ENCODE data around the gene IFNG-AS1. TPM values are rescaled to one million over a fixed set of nuclear protein-coding genes. Genes with fewer than 3 reads are reported as not detected.

IFNG-AS1 gene
- total RNA-seq, 1 experiment from 2014 or later, result not detected

- ChIA-PET POLR2A (ENCODE audit: unreplicated experiment) (no interaction called here), CTCF (no interaction called here)
- H3K4me3 ChIP-seq (ENCODE audit: low read length), result no peak overlapping the region
- H3K79me2 ChIP-seq (ENCODE audit: low read length), result no peaks in the 10 kb centered on the region
- H3F3A ChIP-seq (ENCODE audit: low read length, unreplicated experiment), result no peaks in the 10 kb centered on the region
- H3K27ac ChIP-seq (ENCODE audit: low read length), result no peak overlapping the region
- no peak overlapping the region for H3K9ac ChIP-seq (ENCODE audit: low read length)
- no peaks in the 10 kb centered on the region for H4K20me1 ChIP-seq (ENCODE audit: low read length)
- TF ChIP-seq CTCF (conservative IDR thresholded peaks at IDR 0.05; ENCODE audit: low read depth, low read length) (no peak), EZH2 (IDR thresholded peaks at IDR 0.05; ENCODE audit: low read length, unreplicated experiment) (no peak), EZH2phosphoT487 (IDR thresholded peaks at IDR 0.05; ENCODE audit: borderline replicate concordance, low read length) (no peak)
- DNase-seq (no peak), ATAC-seq (no peak)
- no peaks in the 10 kb centered on the region for H3K27me3 ChIP-seq (ENCODE audit: low read length)
- H3K9me3 ChIP-seq (ENCODE audit: low read length), result no peaks in the 10 kb centered on the region
- intact Hi-C loops (cut with micrococcal nuclease), result loop anchor here (10.0 kb wide), 1 partner anchor 684 kb away; no protein-coding TSS in a partner anchor
- BruUV-seq (replicated peaks), result no TSS peak
- no peaks in the 10 kb centered on the region for H3K9me2 ChIP-seq (replicated peaks; ENCODE audit: low read length)
- H2AFZ ChIP-seq (ENCODE audit: low read length), result no peak overlapping the region
- H3K4me1 ChIP-seq (ENCODE audit: insufficient read depth, low read length), result no peaks in the 10 kb centered on the region
- H3K4me2 ChIP-seq (ENCODE audit: low read length), result no peak overlapping the region
- no peaks in the 10 kb centered on the region for H3K36me3 ChIP-seq (ENCODE audit: low read depth, low read length)
These were observed 49.4 kb downstream of the IFNG-AS1 start for GRCh38 chr12:68038650-68039049.

- no peaks in the 10 kb centered on the region for H3K79me2 ChIP-seq (ENCODE audit: low read length)
- ChIA-PET POLR2A (ENCODE audit: unreplicated experiment) (no interaction called here), CTCF (interaction anchor here (0.6 to 1.1 kb wide), 6 partner anchors 118 to 646 kb away, joined by 3 to 6 read pairs (median 4); partner anchors contain the start of gene NUP107)
- no peaks in the 10 kb centered on the region for H3K9me3 ChIP-seq (ENCODE audit: low read length)
- TF ChIP-seq EZH2phosphoT487 (IDR thresholded peaks at IDR 0.05; ENCODE audit: borderline replicate concordance, low read length) (no peak), CTCF (conservative IDR thresholded peaks at IDR 0.05; ENCODE audit: low read depth, low read length) (peak; percentile 95)
- ATAC-seq (peak; percentile 71), DNase-seq (peak; percentile 81)
- intact Hi-C loops (cut with micrococcal nuclease), result loop anchor here (2.0 kb wide), 1 partner anchor 276 kb away; no protein-coding TSS in a partner anchor
- no peaks in the 10 kb centered on the region for H3F3A ChIP-seq (ENCODE audit: low read length, unreplicated experiment)
- no peak overlapping the region for H3K27ac ChIP-seq (ENCODE audit: low read length)
- no peaks in the 10 kb centered on the region for H3K9me2 ChIP-seq (replicated peaks; ENCODE audit: low read length)
- BruUV-seq (replicated peaks), result no TSS peak
- no peaks in the 10 kb centered on the region for H3K4me1 ChIP-seq (ENCODE audit: insufficient read depth, low read length)
- H3K9ac ChIP-seq (ENCODE audit: low read length), result no peak overlapping the region
- H3K36me3 ChIP-seq (ENCODE audit: low read depth, low read length), result no peaks in the 10 kb centered on the region
- no peaks in the 10 kb centered on the region for H3K27me3 ChIP-seq (ENCODE audit: low read length)
- peak overlapping the region; percentile 35 for H2AFZ ChIP-seq (ENCODE audit: low read length)
- no peak overlapping the region for H3K4me3 ChIP-seq (ENCODE audit: low read length)
- H4K20me1 ChIP-seq (ENCODE audit: low read length), result no peaks in the 10 kb centered on the region
- H3K4me2 ChIP-seq (ENCODE audit: low read length), result no peak overlapping the region
These were observed 51.3 kb downstream of the IFNG-AS1 start for GRCh38 chr12:68040450-68041075.

GRCh38 chr12:68042212-68042699 lies 53.0 kb downstream of the IFNG-AS1 start:
- no peak overlapping the region for H3K4me3 ChIP-seq (ENCODE audit: low read length)
- ChIA-PET CTCF (no interaction called here), POLR2A (ENCODE audit: unreplicated experiment) (no interaction called here)
- TF ChIP-seq EZH2phosphoT487 (IDR thresholded peaks at IDR 0.05; ENCODE audit: borderline replicate concordance, low read length) (no peak), CTCF (conservative IDR thresholded peaks at IDR 0.05; ENCODE audit: low read depth, low read length) (0 out of 2 replicates have a peak, but pooled peaks have one; percentile 10)
- intact Hi-C loops (cut with micrococcal nuclease), result no loop called here
- H4K20me1 ChIP-seq (ENCODE audit: low read length), result no peaks in the 10 kb centered on the region
- H3K79me2 ChIP-seq (ENCODE audit: low read length), result no peaks in the 10 kb centered on the region
- H3K27me3 ChIP-seq (ENCODE audit: low read length), result no peaks in the 10 kb centered on the region
- DNase-seq (no peak), ATAC-seq (peak; percentile 13; the same call in 1 of the 2 replicates)
- BruUV-seq (replicated peaks), result no TSS peak
- H3K9me2 ChIP-seq (replicated peaks; ENCODE audit: low read length), result no peaks in the 10 kb centered on the region
- no peaks in the 10 kb centered on the region for H3K36me3 ChIP-seq (ENCODE audit: low read depth, low read length)
- H3F3A ChIP-seq (ENCODE audit: low read length, unreplicated experiment), result no peaks in the 10 kb centered on the region
- no peaks in the 10 kb centered on the region for H3K9me3 ChIP-seq (ENCODE audit: low read length)
- H3K4me1 ChIP-seq (ENCODE audit: insufficient read depth, low read length), result no peaks in the 10 kb centered on the region
- H3K27ac ChIP-seq (ENCODE audit: low read length), result no peak overlapping the region
- no peak overlapping the region for H2AFZ ChIP-seq (ENCODE audit: low read length)
- no peak overlapping the region for H3K9ac ChIP-seq (ENCODE audit: low read length)
- no peak overlapping the region for H3K4me2 ChIP-seq (ENCODE audit: low read length)

Data from PC-3 (cell line).